Hippocampal formation (tissue), 2 donors: ENCODE data around the gene SAT2.
A peak's percentile ranks its signal among the peaks of the same experiment; 100 is the strongest.
"Not testable (repeated sequence)": the region's sequence is repeated elsewhere in the genome, so short reads cannot be mapped to it uniquely, and the experiment has no call there.

Experiments used
- DNase-seq, 2 donors: peaks; one replicate each; lab custom pipeline; 2025; lab: John Stamatoyannopoulos, UW

Gene SAT2

GRCh38 chr17:7634384-7634783, 6.8 kb upstream of the SAT2 start:
- DNase-seq: peak in 1 of 2 donors; percentile 27

- DNase-seq: no peak
Measured at GRCh38 chr17:7633093-7633492, 5.5 kb upstream of the SAT2 start.

- DNase-seq: no peak
Measured at GRCh38 chr17:7632492-7632894, 4.9 kb upstream of the SAT2 start.

GRCh38 chr17:7631398-7632380, 4.1 kb upstream of the SAT2 start:
- DNase-seq: no peak

- no peak for DNase-seq
Measured at GRCh38 chr17:7629939-7630571, 2.4 kb upstream of the SAT2 start, which contains the start of gene SHBG. SHBG (plus strand) TSS chr17:7630135; CDS start chr17:7630173, 38 bp downstream.

GRCh38 chr17:7626956-7627249, 718 bp downstream of the SAT2 start:
- peak in 1 of 2 donors; percentile 14 for DNase-seq

- no peak for DNase-seq
Measured at GRCh38 chr17:7626307-7626706, 1.3 kb downstream of the SAT2 start.

GRCh38 chr17:7625749-7626148, 1.9 kb downstream of the SAT2 start:
- DNase-seq: not testable (repeated sequence)

GRCh38 chr17:7623661-7624060, 4.0 kb downstream of the SAT2 start:
- no peak for DNase-seq

- DNase-seq: no peak
Measured at GRCh38 chr17:7620835-7621234, 6.8 kb downstream of the SAT2 start.

GRCh38 chr17:7618608-7619007, 9.0 kb downstream of the SAT2 start:
- DNase-seq: no peak

- DNase-seq: no peak
Measured at GRCh38 chr17:7615265-7615747, 12.3 kb downstream of the SAT2 start.

GRCh38 chr17:7614425-7615264, 13.0 kb downstream of the SAT2 start, which contains the start of gene FXR2:
FXR2 (minus strand) TSS chr17:7614897; CDS start chr17:7614532, 365 bp downstream.
- peak; percentile 99 to 100 for DNase-seq

- DNase-seq: no peak
Measured at GRCh38 chr17:7613769-7614424, 13.7 kb downstream of the SAT2 start.

- no peak for DNase-seq
Measured at GRCh38 chr17:7612294-7612640, 15.4 kb downstream of the SAT2 start.

GRCh38 chr17:7611635-7612293, 15.9 kb downstream of the SAT2 start:
- no peak for DNase-seq

GRCh38 chr17:7610641-7611040, 17.0 kb downstream of the SAT2 start:
- DNase-seq: no peak

GRCh38 chr17:7606280-7606679, 21.3 kb downstream of the SAT2 start:
- no peak for DNase-seq

- not testable (repeated sequence) for DNase-seq
Measured at GRCh38 chr17:7597561-7597960, 30.1 kb downstream of the SAT2 start.

- DNase-seq: no peak
Measured at GRCh38 chr17:7593296-7593695, 34.3 kb downstream of the SAT2 start.

GRCh38 chr17:7592422-7593021, 35.1 kb downstream of the SAT2 start:
- no peak for DNase-seq
